Measurements from ENCODE around the gene MOB2.

The MOB2 gene

GRCh38 chr11:1499261-1499890 is 12.8 kb upstream of the MOB2 start:
- H3K4me3 ChIP-seq (ENCODE audit: low read depth, low read length) = no peak overlapping the region
- no peak for DNase-seq (ENCODE audit: low read depth)
- TF ChIP-seq CTCF (IDR thresholded peaks at IDR 0.05; ENCODE audit: low read depth, low read length, missing control alignments) = no peak

DNA sequence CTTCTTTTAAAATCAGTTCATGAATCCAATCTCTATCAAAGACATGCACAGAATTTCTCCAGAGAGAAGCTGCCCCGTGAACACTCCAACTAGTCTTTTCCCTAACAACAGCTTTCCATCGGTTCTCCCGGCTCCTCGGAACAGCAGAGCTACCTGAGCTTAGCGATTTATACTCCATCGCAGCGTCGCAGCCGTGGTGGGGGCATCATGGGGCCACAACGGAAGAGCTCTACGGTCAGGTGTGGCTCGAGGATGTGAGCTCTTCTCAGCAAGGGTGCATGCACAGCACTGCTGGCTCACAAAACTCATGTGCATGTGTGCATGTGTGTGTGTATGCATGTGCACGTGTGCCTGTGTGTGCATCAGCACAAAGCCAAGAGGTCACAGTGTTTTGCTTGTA is 11.7 kb upstream of the MOB2 start:
- no peak for DNase-seq (ENCODE audit: low read depth)
- H3K4me3 ChIP-seq (ENCODE audit: low read depth, low read length) = no peak overlapping the region
- TF ChIP-seq CTCF (IDR thresholded peaks at IDR 0.05; ENCODE audit: low read depth, low read length, missing control alignments) = no peak

- no peak for DNase-seq (ENCODE audit: low read depth)
- no peak overlapping the region for H3K4me3 ChIP-seq (ENCODE audit: low read depth, low read length)
- TF ChIP-seq CTCF (IDR thresholded peaks at IDR 0.05; ENCODE audit: low read depth, low read length, missing control alignments) = no peak
Observed at GRCh38 chr11:1497600-1497999, 11.0 kb upstream of the MOB2 start.

GRCh38 chr11:1496761-1497095 is 10.1 kb upstream of the MOB2 start:
- H3K4me3 ChIP-seq (ENCODE audit: low read depth, low read length) = no peak overlapping the region
- DNase-seq (ENCODE audit: low read depth) = no peak
- no peak for TF ChIP-seq CTCF (IDR thresholded peaks at IDR 0.05; ENCODE audit: low read depth, low read length, missing control alignments)

- TF ChIP-seq CTCF (IDR thresholded peaks at IDR 0.05; ENCODE audit: low read depth, low read length, missing control alignments) = no peak
- DNase-seq (ENCODE audit: low read depth) = no peak
- H3K4me3 ChIP-seq (ENCODE audit: low read depth, low read length) = no peak overlapping the region
Observed at GRCh38 chr11:1496091-1496760, 9.6 kb upstream of the MOB2 start.

DNA sequence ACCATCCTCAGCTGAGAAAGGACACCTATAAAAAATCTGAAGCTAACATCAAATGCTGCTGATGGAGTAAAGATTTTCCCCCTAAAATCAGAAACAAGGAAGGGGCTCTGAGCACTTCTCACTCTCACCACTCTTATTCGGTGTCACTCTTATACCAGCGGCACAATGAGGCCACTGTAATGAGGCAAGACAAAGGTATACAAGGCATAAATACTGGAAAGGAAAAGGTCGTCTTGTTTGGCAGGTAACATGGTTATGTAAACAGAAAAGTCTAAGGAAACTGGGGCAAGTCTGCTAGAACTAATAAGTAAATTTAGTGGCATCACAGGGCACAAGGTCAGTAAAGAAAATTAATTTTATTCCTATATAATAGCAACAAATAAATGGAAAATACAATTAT is 8.1 kb upstream of the MOB2 start:
- H3K4me3 ChIP-seq (ENCODE audit: low read depth, low read length) = no peak overlapping the region
- DNase-seq (ENCODE audit: low read depth) = no peak
- TF ChIP-seq CTCF (IDR thresholded peaks at IDR 0.05; ENCODE audit: low read depth, low read length, missing control alignments) = no peak
